Uterus (tissue), 4 donors: ENCODE measurements around the gene ERC2. TPM values are rescaled to one million over a fixed set of nuclear protein-coding genes. Genes with fewer than 3 reads are reported as not detected.

ENCODE experiments used
- DNase-seq, 2 donors: peaks; one replicate each; pipeline ENCODE4 v3.0.0-alpha.2; 2019 to 2020
- H3K27ac ChIP-seq, 2 donors: fragments of 200-600 bp; sonication (generic); 1 replicate in 1 of 2; 2 replicates in 1 of 2; pipeline ENCODE4 v1.5.1; 2016 to 2018
- H3K27me3 ChIP-seq, 2 donors: fragments of 200-600 bp; sonication (generic); one replicate each; pipeline ENCODE4 v1.5.1; 2018 to 2019; ENCODE audit warnings: control low read depth in 1 of 2
- H3K36me3 ChIP-seq, 2 donors: fragments of 200-600 bp; sonication (generic); one replicate each; pipeline ENCODE4 v1.5.1; 2019; ENCODE audit warnings: control low read depth in 1 of 2
- H3K4me1 ChIP-seq, 2 donors: fragments of 200-600 bp; sonication (generic); one replicate each; pipeline ENCODE4 v1.5.1; 2018 to 2019; ENCODE audit warnings: control low read depth in 1 of 2
- H3K4me3 ChIP-seq, 2 donors: fragments of 200-600 bp; sonication (generic); 1 replicate in 1 of 2; 2 replicates in 1 of 2; pipeline ENCODE4 v1.5.1; 2018 to 2019; ENCODE audit warnings: mild to moderate bottlenecking in 1 of 2
- H3K9me3 ChIP-seq, 2 donors: fragments of 200-600 bp; sonication (generic); one replicate each; pipeline ENCODE4 v1.5.1; 2019; ENCODE audit warnings: control low read depth in 1 of 2
- POLR2A ChIP-seq, 2 donors: fragments of 450-650 bp; IDR thresholded peaks; one replicate each; pipeline ENCODE4 v1.6.1; 2016; ENCODE audit warnings: antibody characterized with exemption in 2 of 2, mild to moderate bottlenecking in 1 of 2, moderate library complexity in 1 of 2
- intact Hi-C: fragments of 100-400 bp; cut with DNase I; formaldehyde crosslinking; loops from one replicate; pipeline ENCODE4 v1.15.1; 2023; ENCODE audit warnings: low total_unique reads
- total RNA-seq, 4 donors: library from RNA; depleted of rRNA in 3 of 4; stranded (reverse); fragments of >200 nt in 3 of 4; gene quantifications; one replicate each; pipeline versions ENCODE4 v1.1.0 to v1.2.4, GENCODE V29; 2014 to 2023
- TF ChIP-seq, protein P1 (sequence below), 4 experiments: fragments of 200-600 bp in 2 of 4; fragments of 450-650 bp in 2 of 4; sonication (generic) in 2 of 4; IDR thresholded peaks; one replicate each; pipeline ENCODE4 v1.5.1; 2016 to 2019; ENCODE audit warnings: antibody characterized with exemption in 4 of 4, mild to moderate bottlenecking in 2 of 4, moderate library complexity in 1 of 4
- donor health status: DM: yes; HTN: yes; CAD: no.

Gene ERC2
- total RNA-seq, 4 donors from 2014 or later = 1.7 to 5.5 TPM; not detected in 2

DNA sequence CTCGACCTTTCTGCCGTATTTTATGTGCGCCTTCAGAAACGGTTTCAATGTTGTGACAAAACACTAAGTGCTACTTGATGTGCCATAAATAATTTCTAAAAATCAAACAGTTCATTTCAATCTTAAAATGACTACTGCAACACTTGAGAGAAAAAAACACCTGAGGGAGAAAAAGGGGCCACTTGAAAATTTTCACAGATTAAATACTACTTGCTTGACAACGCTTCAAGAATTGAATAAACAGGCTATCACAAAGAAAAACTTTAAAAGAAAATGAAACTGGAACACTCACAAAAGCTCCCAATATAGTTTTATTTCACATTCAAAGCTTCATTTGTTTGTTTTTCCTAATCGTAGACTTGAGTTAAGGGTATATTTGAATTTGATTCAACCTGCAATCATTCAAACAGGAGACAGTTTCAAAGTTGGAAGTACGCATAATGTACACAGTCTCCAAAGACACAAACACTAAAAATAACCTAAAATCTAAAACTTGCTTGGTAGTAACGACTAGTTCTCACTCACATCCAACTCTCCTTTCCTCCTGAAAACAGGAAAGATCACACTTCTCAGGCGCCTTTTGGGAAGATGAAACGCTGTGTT, 380.7 kb downstream of the ERC2 start:
- no peak overlapping the region for H3K4me3 ChIP-seq
- intact Hi-C loops = no loop called here
- no peak for TF ChIP-seq POLR2A (IDR thresholded peaks at IDR 0.05)
- TF ChIP-seq, protein P1, sequence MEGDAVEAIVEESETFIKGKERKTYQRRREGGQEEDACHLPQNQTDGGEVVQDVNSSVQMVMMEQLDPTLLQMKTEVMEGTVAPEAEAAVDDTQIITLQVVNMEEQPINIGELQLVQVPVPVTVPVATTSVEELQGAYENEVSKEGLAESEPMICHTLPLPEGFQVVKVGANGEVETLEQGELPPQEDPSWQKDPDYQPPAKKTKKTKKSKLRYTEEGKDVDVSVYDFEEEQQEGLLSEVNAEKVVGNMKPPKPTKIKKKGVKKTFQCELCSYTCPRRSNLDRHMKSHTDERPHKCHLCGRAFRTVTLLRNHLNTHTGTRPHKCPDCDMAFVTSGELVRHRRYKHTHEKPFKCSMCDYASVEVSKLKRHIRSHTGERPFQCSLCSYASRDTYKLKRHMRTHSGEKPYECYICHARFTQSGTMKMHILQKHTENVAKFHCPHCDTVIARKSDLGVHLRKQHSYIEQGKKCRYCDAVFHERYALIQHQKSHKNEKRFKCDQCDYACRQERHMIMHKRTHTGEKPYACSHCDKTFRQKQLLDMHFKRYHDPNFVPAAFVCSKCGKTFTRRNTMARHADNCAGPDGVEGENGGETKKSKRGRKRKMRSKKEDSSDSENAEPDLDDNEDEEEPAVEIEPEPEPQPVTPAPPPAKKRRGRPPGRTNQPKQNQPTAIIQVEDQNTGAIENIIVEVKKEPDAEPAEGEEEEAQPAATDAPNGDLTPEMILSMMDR (IDR thresholded peaks at IDR 0.05) = no peak

DNA sequence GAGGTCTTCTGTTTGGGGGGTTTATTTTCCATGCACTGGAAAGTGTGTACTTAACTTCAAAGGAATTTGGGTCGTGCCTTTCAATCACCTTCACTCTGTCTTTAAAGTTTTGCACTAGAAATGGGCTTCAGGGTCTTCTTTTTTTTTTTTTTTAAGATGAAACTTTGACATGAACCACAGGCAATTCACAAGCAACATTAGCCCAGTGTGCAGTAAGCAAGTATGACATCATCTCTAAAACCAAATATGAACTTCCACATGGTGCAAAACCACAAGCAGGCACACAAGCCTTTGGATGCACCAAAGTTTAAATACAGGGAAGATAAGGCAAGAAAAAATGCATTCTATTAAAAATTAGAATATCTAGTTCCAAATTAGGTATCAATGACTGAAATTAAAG, 381.9 kb downstream of the ERC2 start:
- DNase-seq = no peak
- Histone ChIP-seq H3K27me3 (no peaks in the 10 kb centered on the region), H3K4me1 (no peaks in the 10 kb centered on the region), H3K4me3 (no peak overlapping the region), H3K27ac (no peak overlapping the region), H3K9me3 (no peaks in the 10 kb centered on the region), H3K36me3 (no peaks in the 10 kb centered on the region)
- intact Hi-C loops = no loop called here
- TF ChIP-seq POLR2A (IDR thresholded peaks at IDR 0.05) = no peak
- TF ChIP-seq, protein P1 (IDR thresholded peaks at IDR 0.05) = no peak

More for the DNA sequence above, 380.7 kb downstream of the ERC2 start:
- no peaks in the 10 kb centered on the region for H3K9me3 ChIP-seq
- H3K27ac ChIP-seq = no peak overlapping the region
- DNase-seq = no peak
- H3K36me3 ChIP-seq = no peaks in the 10 kb centered on the region
- no peaks in the 10 kb centered on the region for H3K27me3 ChIP-seq
- H3K4me1 ChIP-seq = no peaks in the 10 kb centered on the region

DNA sequence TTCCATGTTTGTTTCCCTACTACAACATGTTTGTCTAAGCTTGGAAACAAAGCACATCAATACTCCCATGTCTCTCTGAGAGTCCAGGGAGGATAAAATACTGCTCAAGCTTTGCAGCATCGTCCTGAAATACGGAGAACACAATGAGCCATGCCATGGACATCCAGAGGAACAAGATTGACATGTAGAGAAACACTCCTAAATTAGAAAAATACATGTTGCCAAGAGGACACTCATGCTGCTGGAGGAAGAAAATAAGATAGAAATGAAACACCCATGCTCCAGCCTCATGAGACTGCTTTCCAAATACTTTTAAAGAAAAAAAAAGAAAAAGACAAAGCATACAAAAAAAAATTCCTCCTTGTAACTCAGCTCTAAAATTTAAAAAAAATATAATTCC, 387.0 kb downstream of the ERC2 start:
- Histone ChIP-seq H3K27ac (no peak overlapping the region), H3K36me3 (no peaks in the 10 kb centered on the region), H3K4me3 (no peak overlapping the region), H3K9me3 (no peaks in the 10 kb centered on the region), H3K27me3 (no peaks in the 10 kb centered on the region), H3K4me1 (no peaks in the 10 kb centered on the region)
- DNase-seq = no peak
- no peak for TF ChIP-seq POLR2A (IDR thresholded peaks at IDR 0.05)
- TF ChIP-seq, protein P1 (IDR thresholded peaks at IDR 0.05) = no peak
- intact Hi-C loops = no loop called here

DNA sequence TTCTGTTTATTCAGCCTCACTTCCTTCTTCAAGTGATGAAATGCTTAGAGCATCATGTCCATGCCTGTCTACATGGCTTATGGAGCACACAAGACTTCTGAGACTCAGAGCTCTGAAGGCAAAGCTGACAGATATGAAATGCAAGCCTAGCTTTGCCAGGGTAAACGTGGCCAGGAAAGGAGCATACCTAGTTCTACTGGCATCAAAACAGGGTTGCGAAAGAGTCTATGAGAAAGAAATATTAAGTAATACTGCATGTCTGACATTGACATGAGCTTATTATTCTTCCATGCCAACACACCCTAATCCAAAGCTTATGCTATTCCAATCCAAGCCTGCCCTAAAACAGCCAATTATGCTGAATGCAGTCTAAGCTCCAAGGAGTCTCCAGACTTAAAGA, 391.5 kb downstream of the ERC2 start:
- Histone ChIP-seq H3K27me3 (no peaks in the 10 kb centered on the region), H3K36me3 (no peaks in the 10 kb centered on the region), H3K27ac (no peak overlapping the region), H3K9me3 (no peaks in the 10 kb centered on the region), H3K4me3 (no peak overlapping the region), H3K4me1 (no peaks in the 10 kb centered on the region)
- TF ChIP-seq, protein P1 (IDR thresholded peaks at IDR 0.05) = no peak
- TF ChIP-seq POLR2A (IDR thresholded peaks at IDR 0.05) = no peak
- intact Hi-C loops = no loop called here
- DNase-seq = no peak

DNA sequence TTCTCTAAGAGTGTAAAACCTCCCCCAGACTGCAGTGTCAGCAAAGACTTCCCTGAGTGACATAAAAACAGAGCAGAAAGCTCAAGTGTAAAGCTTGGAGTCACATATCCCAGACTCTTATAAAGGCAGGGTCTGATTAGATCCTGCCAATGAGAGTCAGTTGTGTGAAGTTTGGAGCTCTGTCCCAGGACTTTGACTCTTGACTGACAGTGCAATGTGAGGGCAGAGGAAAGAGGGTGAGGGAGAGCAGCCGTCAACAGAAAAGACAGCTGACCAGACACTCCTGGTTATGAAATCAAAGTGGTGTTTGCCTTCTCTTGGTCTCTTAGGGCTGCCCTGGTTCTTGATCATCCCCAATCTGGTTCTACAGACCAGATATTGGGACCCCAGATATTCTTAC, 393.2 kb downstream of the ERC2 start:
- no peaks in the 10 kb centered on the region for H3K36me3 ChIP-seq
- DNase-seq = no peak
- no peak for TF ChIP-seq POLR2A (IDR thresholded peaks at IDR 0.05)
- TF ChIP-seq, protein P1 (IDR thresholded peaks at IDR 0.05) = no peak
- intact Hi-C loops = no loop called here
- no peaks in the 10 kb centered on the region for H3K9me3 ChIP-seq
- H3K27me3 ChIP-seq = no peaks in the 10 kb centered on the region
- H3K27ac ChIP-seq = no peak overlapping the region
- no peak overlapping the region for H3K4me3 ChIP-seq
- H3K4me1 ChIP-seq = no peaks in the 10 kb centered on the region
